HG03460 (cell line): ENCODE measurements around the gene GPAM.
A peak's percentile ranks its signal among the peaks of the same experiment; 100 is the strongest.
"Not testable (repeated sequence)": the region's sequence is repeated elsewhere in the genome, so short reads cannot be mapped to it uniquely, and the experiment has no call there.

Source experiments
- ATAC-seq: cut with Tn5 transposase; IDR thresholded peaks from one replicate; pipeline ENCODE4 v1.9.1; 2021; ENCODE audit not compliant: unreplicated experiment

The GPAM gene

DNA sequence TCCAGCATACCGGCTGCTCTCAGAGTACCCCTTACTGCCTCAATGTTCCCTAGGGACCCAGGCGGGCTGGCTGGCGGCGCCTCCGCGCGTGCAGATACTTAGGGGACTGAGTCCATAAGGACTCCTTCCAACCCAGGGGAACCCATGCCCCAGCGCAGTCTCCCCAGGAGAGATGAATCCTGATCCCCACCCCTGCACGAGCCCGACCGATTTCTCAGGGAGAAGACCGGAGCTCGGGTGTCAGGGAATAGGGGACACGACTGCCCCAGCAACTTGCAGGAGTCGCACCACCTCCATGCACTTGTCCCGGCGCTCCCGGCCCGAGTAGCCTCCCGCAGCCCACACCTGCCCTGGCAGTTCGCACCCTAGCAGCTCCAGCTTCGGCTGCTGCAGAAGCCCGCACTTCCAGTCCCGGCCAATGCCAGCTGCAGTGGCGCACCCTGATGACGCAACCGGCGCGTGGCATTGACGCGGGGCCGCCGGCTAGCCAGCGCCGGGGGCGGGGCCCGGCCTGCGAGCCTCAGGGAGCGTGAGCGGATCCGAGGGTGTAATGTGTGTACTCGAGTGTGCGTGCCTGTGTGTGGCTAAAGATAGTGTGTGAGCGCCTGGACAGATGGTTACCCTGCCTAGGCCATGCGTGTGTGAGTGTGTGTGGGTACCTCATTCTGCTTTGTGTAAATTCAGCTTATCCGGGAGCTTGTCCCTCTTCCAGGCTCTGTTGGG is at the start of gene GPAM:
TSS of gene GPAM (minus strand) at position 437 of the 723 bp plus-strand sequence. CDS start 1,981 bp downstream, outside the sequence.
- peak; percentile 90 for ATAC-seq

- ATAC-seq, result no peak
Observed at GRCh38 chr10:112232670-112233069, 49.1 kb upstream of the GPAM start.

GRCh38 chr10:112231602-112232400 is 48.2 kb upstream of the GPAM start:
- ATAC-seq, result no peak

GRCh38 chr10:112230325-112230988 is 46.9 kb upstream of the GPAM start:
- no peak for ATAC-seq

DNA sequence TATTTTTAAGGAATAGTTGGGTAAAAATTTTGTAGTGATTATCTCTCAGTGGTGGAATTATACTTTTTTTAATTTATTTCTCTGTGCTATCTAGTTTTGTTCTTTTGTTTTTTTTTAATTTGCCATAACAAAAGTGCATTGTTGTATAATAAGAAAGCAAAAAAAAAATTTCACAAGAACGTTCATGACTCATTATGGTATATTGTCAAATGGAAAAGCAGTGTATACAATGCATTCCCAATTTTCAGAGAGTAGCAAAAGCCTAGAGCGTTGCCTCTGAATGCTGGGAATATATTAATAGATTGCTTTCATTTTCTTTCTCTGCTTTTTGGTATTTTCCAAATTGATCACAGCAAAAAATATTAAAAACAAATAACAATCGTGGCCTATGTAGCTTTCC is 46.3 kb upstream of the GPAM start:
- ATAC-seq, result no peak

DNA sequence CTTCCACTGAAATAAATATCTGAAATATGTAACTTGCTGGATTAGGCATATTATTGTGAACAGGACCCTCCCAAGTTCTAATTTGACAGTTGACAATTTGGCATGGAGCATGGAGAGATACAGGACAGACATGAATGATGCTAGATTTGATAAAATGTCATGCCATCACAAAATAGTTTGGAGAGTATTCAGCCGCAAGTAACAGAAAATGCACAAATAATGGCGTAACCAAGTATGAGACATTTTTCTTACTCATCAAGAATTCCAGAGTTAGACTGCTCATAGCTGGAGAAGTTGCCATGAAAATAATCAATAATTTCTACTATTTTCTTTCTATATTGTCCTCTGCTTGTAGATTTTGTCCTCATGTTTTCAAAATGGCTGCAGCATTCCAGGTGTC is 45.5 kb upstream of the GPAM start:
- no peak for ATAC-seq

- not testable (repeated sequence) for ATAC-seq
Observed at GRCh38 chr10:112228366-112229088, 45.0 kb upstream of the GPAM start.

DNA sequence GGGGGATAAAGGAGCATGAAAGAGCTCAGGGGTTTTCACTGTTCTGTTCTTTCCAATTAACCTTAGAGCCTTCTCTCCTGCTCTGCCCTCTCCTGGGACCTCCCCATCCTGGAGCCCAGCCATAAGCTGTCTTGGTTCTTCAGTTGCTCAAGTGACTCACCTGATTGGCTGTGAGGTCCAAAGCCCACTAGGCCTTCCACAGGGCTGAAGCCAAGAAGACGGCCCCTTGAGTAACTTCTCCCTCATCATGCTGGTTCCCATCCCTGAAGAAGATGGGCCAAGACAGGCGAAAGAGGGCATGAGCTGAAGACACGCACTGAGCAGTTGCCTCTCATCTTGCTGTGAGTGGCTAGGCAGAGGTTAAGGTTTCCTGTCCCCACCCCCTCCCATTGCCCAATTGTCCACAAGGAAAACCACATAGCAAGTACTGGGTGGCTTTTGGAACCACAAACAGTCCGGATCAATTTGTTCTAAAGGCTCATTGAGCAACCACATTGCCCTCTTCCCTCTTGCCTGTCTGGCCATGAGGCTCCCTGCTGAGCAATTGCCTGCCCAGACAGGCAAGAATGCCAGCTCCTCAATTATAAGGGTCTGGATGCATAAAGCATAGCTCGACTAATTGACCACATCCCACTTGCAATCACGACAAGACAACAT is 43.9 kb upstream of the GPAM start:
- no peak for ATAC-seq

GRCh38 chr10:112226439-112227248 is 43.1 kb upstream of the GPAM start:
- no peak for ATAC-seq

GRCh38 chr10:112225771-112226438 is 42.3 kb upstream of the GPAM start:
- no peak for ATAC-seq

GRCh38 chr10:112224933-112225529 is 41.5 kb upstream of the GPAM start:
- ATAC-seq, result no peak

GRCh38 chr10:112223725-112224124 is 40.2 kb upstream of the GPAM start:
- ATAC-seq, result no peak

GRCh38 chr10:112222799-112223198 is 39.2 kb upstream of the GPAM start:
- ATAC-seq, result no peak

GRCh38 chr10:112221545-112221944 is 38.0 kb upstream of the GPAM start:
- no peak for ATAC-seq

DNA sequence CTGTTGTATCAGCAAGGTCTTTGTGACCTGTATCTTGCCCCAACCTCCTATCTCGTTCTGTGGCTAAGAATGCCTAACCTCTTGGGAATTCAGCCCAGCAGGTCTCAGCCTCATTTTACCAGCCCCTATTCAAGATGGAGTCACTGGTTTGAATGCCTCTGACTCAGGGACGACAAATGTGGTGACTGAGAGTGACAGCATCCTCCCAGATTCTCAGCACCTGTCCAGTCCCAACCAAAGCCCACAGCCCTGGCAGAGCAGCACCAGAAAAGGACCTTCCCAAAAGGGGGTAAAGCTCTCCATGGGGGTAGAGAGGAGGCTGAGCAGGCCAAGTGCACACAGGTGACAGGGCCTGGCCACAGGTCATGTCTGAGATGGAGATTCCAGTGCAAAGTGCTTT is 35.4 kb upstream of the GPAM start:
- ATAC-seq, result no peak

DNA sequence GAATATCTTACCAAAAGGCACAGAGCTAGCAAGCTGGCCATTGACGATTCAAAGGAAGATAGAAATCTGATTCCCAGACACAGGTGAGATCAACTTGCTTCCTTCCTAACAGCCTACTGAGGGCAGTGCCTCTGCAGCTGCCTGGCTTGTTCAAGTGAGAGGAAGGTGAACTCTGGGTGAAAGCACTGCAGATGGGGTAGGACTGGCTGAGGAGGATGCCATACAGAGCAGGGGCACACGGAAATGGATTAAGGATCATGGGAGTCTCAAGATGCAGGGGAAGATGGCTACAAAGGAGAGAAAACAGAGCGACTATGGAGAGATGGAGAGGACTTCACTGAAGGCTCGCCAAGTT is 34.4 kb upstream of the GPAM start:
- ATAC-seq, result no peak

DNA sequence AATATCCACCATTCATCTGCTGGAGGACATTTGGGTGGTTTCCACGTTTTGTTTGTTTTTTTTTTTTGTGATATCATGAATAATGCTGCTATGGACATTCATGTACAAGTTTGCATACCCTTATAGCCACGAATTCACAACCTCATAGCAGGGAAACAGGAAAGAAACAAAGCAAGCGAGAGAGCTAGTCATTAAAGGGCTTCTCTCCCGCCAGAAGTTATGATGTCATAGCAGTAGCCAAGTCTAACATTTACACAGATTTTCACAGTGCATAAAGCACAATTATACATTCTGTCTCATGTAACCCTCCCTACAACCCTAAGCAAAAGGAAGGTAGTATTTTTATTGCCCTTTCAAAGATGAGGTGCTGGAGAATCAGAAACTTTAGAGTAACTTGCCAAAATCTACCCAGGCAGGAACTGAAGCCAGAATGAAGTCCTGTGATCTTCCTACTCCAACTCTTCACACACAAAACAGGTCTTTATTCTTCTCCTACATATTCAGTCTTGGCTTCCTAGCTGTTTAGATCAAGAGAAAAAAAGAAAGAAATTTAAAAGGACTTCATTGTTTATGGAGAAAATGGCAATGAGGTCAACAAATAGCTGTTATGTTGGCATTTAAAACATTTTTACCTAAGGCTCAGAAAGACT is 33.9 kb upstream of the GPAM start:
- no peak for ATAC-seq

- ATAC-seq, result no peak
Observed at GRCh38 chr10:112216966-112217365, 33.4 kb upstream of the GPAM start.
